Measurements from ENCODE around the gene MSH5.

The MSH5 gene

GRCh38 chr6:31761343-31761742, 21.5 kb downstream of the MSH5 start:
- no peak for DNase-seq

- DNase-seq = no peak
Observed at GRCh38 chr6:31762356-31762755, 22.6 kb downstream of the MSH5 start, which contains the start of gene SAPCD1. Gene SAPCD1, plus strand, starts transcription at chr6:31762656. Its CDS starts 399 bp downstream, at chr6:31763055.

- no peak for DNase-seq
Observed at GRCh38 chr6:31762878-31763618, 23.2 kb downstream of the MSH5 start.

- no peak for DNase-seq
Observed at GRCh38 chr6:31763619-31763940, 23.8 kb downstream of the MSH5 start.

DNA sequence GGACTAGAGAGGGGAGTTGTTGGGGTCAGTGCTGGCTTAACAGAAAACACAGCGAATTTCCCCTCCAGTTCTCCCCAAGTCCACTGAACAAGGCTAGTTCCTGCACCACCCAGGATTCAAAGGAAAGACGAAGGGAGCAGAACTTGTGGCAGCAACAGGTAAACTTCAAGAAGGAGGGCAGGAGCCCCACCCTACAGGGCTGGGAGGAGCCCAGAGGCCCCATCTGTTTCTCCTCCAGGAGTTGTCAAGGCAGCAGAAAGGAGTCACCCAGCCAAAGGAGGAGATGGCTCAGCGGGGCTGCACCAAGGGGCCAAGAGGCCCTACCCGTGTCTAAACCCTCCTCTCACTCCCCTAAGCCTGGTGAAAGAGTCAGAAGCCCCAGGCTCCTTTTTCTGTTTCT, 24.4 kb downstream of the MSH5 start:
- no peak for DNase-seq

- no peak for DNase-seq
Observed at GRCh38 chr6:31765559-31765909, 25.7 kb downstream of the MSH5 start.

GRCh38 chr6:31765910-31766794, 26.3 kb downstream of the MSH5 start:
- no peak for DNase-seq

- no peak for DNase-seq
Observed at GRCh38 chr6:31767096-31767645, 27.4 kb downstream of the MSH5 start.

- no peak for DNase-seq
Observed at GRCh38 chr6:31768363-31769257, 28.8 kb downstream of the MSH5 start.

DNA sequence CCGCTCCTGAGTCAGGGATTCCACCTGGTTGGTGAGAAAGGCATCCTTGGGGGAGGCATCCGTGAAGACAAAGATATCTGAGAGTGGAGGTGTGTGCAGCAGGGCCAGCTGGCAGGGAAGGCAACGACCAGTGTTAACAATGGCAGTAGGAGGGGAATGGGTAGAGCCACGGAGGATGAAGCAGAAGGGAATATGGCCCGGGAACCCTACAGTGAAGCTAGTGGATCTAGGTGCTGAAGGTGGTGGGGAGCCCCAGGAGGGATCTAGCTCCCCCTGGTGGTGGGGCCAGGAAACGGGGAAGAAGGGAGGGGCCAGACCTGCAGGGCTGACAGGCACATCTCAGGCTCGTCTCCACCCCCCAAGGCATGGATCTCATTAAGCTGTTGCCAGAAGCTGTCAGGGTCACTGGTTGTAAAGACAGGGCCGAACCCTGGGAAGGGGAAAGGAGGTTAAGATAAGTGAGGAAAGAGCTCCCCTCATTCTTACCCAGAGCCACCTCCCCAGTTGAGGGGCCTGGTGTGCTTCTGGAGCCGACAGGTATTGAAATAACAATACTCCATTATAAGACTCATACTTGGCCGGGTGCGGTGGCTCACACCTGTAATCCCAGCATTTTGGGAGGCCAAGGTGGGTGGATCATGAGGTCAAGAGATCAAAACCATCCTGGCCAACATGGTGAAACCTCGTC, 30.0 kb downstream of the MSH5 start:
- no peak for DNase-seq

- DNase-seq = no peak
Observed at GRCh38 chr6:31770860-31771259, 31.1 kb downstream of the MSH5 start.

- no peak for DNase-seq
Observed at GRCh38 chr6:31771992-31772358, 32.2 kb downstream of the MSH5 start.

DNA sequence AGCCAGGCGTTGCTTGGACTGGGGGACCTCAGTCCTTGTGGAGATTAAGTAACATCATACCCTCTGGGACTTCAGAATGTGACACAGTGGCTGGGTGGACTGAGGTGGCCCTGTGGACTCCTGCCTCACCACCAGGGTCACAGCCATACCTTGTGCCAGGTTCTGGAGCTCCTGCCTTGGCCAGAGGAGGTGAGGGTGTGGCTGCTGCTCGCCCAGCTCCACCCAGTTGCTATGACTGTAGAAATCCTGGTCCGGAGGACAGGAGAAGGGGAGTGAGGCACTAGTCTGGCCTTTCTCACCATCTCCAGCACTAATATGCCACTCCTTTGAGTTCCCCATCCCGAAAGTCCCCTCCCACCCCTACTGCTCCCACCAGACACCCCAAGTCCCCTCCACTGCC, 35.4 kb downstream of the MSH5 start:
- DNase-seq = no peak

GRCh38 chr6:31775633-31776484, 36.1 kb downstream of the MSH5 start:
- no peak for DNase-seq

DNA sequence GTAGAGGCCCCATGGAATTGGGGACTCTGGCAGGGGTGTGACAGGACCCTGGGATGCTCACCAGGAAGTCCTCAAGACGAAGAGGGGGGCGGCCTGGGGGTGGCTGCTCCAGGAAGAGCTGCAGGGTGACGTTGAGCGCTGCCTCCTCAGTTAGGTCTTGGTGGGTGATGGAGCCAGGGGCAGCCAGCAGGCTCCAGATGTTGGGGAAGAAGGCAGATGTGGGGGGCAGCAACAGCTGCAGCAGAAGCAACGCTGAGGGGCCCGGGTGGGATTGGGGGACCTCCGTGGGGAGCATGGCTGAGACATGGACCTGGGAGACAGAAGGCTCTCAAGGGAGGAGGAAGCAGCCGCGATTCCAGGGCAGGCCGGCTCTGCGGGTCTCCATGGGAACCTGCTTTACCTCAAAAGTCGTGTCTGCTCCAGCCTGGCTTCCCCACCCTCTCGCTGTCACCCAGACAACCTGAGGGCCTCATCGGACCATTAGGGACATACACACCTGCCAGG, 36.7 kb downstream of the MSH5 start:
- DNase-seq = no peak

GRCh38 chr6:31776989-31777666, 37.3 kb downstream of the MSH5 start, which contains the start of gene VWA7:
Gene VWA7, minus strand, starts transcription at chr6:31777328. Its CDS starts 549 bp downstream, at chr6:31776779.
- DNase-seq = peak; percentile 57

- DNase-seq = no peak
Observed at GRCh38 chr6:31777667-31778050, 37.9 kb downstream of the MSH5 start.

DNA sequence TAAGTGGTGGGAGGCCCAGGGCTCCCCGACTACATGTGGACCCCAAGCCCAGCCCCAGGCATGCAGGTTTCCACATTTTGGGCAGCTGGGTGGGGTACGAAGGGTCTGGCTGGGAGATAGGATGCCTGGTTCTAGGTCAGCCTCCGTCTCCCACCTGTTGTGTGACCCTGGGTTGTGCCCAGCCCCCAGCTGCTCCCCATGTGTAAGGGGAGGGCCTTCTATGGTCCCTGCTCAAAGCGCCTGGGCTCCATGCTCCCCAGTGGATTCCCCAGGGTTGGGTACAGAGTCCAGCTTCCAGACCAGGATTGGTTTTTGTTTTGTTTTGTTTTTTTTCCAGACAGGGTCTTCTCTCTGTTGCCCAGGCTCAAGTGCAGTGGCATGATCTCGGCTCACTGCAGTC, 38.4 kb downstream of the MSH5 start:
- no peak for DNase-seq

DNA sequence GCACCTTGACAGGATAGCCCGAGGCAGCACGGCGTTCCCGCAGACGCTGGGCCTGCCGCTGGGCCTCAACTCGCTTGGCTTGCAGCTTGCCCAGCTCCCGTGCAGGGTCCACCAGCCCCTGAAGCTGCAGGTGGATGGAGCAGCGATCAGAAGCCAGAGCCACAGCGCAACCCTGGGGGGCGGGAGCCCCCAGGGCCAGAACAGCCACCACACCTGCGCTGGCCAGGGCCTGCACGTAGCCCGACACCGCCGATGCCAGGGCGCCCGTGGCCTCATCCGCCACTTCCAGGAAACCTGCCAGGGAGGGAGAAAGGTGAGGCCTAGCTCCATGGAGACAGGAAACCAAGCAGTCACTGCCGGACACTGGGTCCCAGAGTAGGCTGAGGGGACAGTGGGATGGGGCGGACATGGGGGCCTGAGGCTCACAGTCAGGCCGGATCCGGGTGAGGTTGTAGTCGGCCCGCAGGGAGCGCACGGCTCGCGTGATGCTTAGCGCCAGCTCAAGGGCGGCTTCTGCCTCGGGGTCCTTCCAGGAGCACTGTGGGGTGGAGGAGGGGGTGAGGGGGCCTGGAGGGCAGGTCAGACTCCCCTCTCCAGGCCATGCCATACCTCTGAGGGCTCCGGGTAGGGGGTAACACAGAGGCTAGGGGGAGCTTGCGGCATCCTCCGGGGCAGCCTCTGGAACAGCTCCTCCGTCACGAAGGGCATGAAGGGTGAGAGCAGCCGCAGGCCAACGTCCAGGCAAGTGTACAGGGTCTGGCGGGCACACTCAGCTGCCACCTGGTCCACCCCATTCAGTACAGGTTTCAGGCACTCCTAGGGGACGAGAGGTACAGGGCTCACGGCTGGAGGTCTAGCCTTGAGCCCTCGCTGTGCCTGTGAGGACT, 39.4 kb downstream of the MSH5 start:
- DNase-seq = no peak

All from left hindlimb (tissue), 1 donor.